ENCODE data around the gene RPP25.

GRCh38 chr15:74955017-74955416, 1.6 kb downstream of the RPP25 start:
- TF ChIP-seq CTCF (IDR thresholded peaks at IDR 0.05; ENCODE audit: low read length) (no peak), EZH2phosphoT487 (IDR thresholded peaks at IDR 0.05; ENCODE audit: low read length) (no peak), EZH2 (optimal IDR thresholded peaks at IDR 0.05; ENCODE audit: low read depth, low read length) (no peak)

Data from MM.1S (cell line).